Fibroblast of skin of scalp (primary cell): ENCODE data around the gene COL23A1.
"Not testable (repeated sequence)": the region's sequence is repeated elsewhere in the genome, so short reads cannot be mapped to it uniquely, and the experiment has no call there.

Experiments used
- DNase-seq: peaks from one replicate; pipeline ENCODE4 v3.0.0-alpha.2; 2013

The COL23A1 gene

DNA sequence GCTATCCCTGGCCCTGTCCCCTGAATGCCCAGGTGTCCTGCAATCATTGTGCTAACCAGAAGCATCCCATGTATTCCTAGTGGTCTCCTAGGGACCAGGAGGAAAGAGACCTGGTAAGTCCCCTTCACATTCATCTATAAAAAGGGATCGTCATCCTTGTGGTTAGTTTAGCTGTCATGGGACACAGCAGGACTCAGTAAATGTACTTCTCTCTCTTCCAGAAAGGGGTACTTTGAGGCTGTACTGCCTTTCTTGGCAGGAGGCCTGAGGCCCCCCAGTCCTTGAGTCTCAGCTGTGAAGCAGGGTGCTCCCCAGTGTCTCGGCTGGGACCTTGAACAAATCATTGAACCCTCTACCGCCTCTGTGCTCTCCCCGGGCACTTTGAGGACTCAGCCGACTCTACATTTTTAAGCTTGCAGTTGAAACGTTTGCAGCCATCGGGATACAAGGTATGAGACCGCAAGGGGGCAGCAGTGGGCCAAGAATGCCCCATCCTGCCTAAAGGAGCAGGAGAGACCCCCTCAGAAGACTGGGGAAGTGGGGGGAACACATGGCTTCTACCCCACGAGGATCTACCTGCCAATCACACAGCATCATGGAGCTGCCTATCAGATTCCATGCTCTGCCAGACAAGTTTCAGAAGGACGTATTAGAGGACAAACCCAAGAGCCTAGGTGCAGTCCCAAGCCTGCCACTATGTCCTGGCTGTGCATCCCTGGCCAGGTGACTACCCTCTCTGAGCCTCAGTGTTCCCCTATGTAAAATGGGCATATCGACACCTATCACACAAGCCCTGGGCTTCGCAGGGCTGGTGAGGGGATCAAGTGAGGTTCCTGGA, 355.2 kb downstream of the COL23A1 start:
- DNase-seq, result peak; percentile 63

DNA sequence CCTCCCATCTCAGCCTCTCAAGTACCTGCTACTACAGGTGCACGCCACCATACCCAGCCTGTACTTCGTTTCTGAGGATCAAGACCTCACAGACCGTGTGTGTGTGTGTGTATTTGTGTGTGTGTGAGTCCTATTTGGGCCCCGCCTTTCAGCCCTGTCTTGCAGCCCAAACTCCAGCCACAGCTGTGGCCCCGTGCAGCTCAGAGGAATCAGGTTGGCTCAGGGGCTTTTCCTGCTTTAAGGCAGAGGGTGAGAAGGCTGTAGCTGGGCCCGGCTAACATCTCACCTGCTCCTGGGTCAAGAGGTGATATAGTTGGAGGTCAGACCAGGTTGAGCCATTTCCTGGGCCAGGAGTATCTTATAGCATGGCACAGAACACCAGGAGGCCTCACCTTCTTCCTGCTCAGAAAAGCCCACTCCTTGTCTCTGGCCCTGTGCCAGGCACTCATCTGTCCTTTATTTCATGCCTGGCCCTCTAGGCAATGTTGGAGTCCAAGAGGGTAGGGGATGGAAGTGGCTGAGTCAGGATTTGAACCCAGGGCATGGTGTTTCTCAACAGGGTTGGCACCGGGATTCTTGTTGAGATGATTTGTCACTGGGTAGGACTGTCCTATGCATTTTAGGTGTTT, 356.0 kb downstream of the COL23A1 start:
- DNase-seq, result no peak

DNA sequence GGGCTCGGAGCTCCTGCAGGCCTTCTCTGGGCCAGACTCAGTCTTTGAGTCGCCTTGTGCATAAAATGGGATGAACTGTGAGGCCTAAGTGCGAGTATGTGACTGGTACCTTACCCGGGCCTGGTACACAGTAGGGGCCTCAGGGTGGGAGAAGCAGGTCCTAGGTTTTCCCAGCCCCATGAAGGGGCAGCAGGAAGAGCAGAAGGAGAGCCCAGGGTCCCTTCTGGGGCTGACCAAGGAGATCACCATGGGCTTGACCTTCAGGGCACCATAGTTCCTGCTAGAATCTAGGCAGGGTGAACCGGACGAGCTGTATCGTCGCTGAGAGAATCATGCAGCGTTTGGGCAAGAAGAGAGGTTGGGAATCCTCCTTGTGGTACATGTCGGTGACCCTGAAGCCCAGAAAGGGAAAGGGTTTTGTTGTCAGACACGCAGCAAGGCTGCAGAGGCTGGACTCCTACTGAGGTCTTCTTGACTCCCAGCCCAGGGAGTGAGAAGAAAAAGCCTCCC, 357.2 kb downstream of the COL23A1 start:
- DNase-seq, result no peak

DNA sequence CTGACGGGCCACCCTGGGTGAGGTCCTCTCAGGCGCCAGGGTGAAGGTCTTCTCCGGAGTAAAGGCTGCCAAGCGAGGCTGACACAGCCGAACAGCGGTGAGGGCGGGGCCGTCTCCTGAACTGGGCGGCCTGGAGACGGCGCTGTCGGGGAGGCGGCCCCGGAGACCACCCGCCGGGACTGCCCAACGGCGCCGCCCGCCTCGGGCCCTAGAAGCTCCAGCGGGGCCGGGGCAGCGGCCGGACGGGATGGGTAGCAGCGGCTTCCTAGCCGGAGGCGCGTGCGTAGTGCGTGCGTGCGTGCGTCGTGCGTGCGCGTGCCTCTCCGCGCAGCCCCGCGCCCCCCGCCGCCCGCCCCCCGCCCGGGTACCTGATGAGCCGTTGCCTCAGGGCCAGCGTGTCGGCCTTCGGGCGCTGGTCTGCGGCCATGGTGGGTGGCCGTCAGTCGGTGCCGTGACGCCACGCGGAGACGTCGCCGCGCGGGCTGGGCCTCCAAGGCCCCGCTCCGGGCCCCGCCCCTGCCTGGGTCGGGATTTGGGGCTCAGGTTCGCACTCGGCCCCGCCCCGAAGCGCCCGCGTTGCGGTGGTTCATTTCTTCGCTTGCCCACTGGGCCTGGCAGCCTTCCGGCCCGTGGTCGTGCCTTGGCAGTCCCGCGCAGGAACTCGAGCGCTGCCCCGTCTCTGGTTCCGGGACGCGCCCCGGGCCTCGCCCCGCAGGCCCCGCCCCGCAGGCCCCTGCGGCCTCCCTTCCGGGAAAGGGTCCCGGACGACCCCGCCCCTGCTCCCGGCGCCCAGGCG, 357.9 kb downstream of the COL23A1 start, which contains the start of gene PHYKPL:
PHYKPL (minus strand) TSS at position 679 of the 796 bp plus-strand sequence; CDS start at position 427, 252 bp downstream.
- DNase-seq, result peak; percentile 73

DNA sequence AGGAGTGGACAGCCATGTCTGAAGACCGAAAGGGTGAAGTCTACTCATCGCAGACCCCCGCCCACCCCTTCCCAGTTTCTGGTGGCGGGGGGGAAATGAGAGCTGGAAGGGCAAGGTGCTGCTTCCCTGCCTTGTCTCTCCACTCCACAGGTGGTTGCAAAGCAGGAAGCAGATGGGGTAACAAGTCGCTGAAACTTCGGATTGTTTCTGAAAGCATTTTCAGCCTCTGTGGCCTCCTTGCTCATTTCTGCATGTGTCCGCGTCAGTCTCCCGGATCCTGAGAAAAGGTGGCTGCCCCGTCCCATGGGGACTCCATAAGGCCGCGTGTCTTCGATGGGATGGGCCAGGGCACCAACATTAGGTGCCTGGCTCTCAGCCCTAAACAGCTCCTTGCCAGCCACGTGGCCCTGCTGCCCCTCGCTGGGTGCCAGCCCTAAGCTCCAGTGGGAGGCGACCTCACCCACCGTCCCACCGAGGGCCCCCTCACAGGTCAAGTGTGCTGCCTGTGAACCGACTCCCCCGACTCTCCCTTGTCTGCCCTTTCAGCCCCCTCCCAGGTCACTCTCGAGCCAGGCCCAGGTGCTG, 358.6 kb downstream of the COL23A1 start:
- no peak for DNase-seq

DNA sequence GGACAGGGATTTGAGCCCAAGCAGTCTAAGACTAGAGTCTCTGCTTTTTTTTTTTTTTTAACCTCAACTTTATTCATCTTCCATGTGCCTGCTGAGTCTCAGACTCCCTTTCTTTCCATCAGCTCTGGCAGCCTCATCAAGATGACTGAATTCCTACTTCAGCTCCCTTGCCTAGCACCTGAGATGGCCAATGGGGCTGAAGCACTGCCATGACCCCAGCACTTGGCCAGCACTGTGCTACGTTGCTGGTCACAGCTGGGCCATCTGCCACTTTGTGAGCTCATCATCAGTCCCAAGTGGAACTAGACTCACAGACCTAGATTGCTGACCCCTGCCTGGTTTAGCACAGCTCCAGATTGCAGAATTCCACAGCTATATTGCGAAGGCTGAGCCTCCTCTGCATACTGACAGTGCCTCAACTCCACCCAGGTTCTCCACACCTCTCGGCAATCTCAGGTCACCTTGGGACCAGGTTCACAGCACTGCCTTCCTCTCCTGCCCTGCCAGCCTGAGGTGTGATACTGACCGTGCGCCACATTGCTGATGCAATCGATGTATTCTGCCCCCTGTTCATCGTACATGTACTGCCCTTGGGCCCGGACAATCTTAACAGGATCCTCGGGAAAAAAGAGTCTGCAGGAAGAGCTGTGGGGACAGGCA, 359.2 kb downstream of the COL23A1 start:
- no peak for DNase-seq

DNA sequence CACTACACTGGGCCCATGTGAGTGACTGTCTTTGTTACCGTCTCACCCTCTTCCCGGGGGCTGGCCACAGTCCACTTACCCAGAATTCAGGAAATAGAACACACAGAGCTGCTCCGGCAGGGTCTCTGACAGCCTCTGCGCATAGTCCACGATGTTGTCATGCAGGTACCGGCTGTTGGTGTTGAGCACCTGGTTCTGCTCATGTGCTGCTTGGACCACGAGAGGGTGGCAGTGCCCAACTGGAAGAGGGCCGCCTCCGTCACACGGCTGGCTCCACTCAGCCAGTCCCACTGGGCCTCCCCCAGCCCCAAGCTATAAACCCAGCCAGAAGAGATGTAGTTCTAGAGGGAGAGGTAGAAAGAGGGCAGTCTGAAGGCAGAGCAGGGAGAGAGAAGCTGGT, 360.3 kb downstream of the COL23A1 start:
- DNase-seq, result no peak

DNA sequence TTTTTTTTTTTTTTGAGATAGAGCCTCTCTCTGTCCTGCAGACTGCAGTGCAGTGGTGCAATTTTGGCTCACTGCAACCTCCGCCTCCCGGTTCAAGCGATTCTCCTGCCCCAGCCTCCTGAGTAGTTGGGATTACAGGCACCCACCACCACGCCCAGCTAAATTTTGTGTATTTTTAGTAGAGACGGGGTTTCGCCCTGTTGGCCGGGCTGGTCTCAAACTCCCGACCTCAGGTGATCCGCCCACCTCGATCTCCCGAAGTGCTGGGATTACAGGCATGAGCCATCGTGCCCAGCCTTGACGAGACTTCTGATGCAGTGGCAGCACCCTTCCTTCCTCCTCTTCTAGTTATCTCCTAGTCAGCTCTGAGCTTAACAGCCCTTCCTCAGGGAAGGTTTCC, 361.1 kb downstream of the COL23A1 start:
- DNase-seq, result not testable (repeated sequence)

DNA sequence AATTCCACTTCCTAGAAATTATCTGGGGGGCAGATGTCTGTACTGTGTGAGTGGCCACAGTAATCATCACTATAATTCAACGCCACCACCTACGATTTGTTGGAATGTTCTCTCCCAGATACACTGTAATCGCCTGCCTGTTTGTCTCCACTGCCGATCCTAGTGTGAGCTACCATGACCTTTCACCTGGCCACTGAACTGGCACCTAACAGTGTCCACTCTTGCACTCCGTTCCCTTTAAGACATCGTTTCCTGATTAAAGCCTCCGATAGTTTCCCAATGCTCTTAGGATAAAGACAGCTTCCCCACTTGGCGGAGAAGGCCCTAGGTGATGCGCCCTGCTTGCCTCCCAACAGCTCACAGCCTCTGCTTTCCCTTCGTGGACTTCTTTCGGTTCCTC, 361.6 kb downstream of the COL23A1 start:
- DNase-seq, result no peak

DNA sequence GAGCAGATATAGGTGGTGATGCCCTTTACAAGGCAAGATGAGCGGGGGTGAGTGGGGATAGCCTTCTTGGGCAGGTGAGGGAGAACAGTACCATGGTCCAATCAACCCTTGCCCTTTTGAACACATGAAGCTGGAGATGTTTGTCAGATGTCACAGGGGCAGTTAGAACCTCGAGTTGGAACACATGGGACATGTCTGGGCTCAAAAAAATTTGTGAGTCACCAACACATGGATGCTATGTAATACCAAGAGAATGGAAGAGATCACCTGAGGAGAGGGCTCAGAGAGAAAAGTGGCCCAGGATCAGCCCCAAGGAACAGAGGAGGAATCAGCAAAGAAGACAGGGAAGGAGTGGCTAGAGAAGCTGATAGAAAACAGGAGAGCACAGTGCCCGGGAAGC, 362.3 kb downstream of the COL23A1 start:
- no peak for DNase-seq

DNA sequence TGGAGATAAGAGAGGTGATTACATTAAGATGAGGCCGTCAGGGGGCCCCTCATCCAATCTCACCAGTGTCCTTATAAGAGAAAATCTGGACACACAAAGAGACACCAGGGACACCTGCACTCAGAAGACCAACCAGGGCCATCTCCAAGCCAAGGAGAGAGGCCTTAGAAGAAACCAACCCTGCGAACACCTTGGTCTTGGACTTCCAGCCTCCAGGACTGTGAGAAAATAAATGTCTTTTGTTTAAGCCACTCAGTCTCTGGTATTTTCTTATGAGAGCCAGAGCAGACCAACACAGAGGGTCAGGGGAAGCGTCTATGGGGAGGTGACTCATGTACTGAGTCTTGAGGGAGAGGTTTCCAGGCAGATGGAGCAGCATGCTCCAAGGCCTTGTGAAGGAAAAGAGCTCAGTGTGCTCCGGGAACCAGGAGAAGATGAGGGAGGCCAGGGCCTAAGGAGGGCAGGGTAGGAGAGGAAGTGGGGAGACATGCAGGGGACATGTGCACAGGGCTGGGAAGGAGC, 363.0 kb downstream of the COL23A1 start:
- DNase-seq, result no peak

DNA sequence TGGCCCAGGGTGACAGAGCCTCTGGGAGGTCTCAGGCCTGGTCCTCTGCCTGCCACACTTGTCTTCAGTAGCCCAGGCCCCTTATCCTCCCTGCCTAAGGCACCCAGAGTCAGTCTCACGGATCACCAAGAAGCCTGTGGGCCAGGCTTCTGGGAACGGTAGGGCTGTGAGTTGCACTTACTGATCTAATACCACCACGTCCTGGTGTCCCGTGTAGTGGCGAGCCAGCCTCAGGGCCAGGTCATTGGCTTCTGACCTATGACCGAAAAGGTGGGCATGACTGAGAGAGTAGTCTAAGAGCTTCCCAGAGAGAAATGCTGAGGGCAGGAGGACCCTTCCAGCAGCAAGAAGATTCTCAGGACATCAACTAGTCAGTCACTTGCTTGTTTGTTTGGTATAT, 365.0 kb downstream of the COL23A1 start:
- DNase-seq, result no peak

DNA sequence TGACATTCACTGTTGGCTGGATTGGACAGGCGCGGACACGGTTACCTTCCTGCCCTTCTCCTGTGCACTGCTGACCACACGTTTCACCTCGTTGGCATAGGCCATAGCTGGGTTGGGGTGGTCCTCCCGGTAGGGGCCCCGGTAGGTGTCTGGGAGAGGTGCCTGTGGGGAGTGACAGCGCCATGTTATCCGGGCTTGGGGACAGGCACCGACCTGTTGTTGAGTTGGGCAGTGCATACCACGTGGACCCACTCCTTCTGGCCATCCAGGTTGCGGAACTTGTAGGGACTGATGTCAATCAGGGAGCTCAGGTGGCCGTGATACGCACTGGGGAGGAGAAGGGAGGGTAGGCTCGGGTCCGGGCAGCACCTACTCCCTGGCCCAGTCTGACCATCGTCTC, 365.8 kb downstream of the COL23A1 start:
- no peak for DNase-seq

DNA sequence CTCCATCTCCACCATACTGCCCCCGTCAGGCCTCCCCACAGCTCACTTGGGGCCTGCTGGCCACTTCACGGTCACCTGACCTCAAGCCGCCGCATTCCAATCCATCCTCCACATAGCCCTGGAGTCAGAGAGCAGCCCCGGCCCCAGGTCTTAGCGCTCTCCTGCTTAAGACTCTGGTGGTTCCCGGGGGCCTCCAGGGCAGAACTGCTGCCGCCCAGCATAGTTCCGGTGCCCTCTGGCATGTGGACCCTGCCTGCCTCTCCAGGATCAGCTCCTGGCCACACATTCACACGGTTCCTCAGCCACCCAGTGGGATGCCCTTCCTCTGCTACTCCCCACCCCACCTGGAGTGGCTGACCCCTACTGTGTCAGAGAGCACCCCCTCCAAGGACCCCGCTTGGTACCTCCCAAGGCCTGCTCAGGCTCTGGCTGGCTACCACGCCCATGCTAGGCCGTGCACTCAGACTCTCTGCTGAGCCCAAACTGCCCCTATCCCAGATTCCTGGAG, 366.3 kb downstream of the COL23A1 start:
- no peak for DNase-seq

DNA sequence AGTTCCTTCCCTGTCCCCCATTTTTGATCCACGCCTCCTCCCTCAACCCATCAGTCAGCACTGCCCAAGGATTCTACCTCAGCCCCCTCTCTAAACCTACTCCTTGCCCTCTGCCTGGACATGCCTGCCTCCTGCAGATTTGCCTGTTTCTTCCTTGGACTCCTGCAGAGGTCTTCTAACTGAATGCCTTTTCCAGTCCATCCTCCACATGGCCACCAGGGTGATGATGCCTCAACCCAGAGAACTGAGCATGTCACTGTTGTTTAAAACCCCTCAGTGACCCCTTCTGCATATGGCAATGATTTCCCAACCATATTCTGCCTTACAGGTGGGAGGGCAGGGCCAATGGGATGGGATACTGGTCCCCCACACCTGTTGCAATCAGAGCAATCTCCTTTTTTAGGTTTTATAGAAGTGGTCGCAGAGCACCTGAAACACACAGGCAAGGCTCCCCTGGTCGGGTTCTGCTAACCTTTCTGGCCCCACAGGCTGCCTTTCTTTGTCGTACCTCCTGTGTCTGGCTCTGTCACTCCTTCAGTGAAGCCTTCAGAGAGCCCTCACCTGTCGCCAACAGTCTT, 366.9 kb downstream of the COL23A1 start:
- no peak for DNase-seq

DNA sequence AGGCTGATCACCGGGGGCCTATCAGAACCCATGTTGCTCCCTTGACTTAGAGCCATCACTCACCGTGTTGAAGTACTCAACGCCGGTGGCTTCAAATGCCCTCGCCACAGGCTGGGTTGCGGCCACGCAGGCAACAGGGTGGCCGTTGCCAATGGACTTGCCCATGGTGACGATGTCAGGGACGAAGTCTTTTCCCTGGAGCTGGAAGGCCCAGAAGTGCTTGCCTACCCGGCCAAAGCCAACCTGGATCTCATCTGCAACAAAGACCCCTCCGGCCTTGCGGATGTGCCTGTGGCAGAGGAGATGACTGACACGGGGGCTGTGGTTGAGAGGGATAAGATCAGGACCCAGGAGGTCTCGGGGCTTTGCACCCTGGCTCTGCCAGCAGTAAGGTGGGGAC, 367.9 kb downstream of the COL23A1 start:
- DNase-seq, result no peak

DNA sequence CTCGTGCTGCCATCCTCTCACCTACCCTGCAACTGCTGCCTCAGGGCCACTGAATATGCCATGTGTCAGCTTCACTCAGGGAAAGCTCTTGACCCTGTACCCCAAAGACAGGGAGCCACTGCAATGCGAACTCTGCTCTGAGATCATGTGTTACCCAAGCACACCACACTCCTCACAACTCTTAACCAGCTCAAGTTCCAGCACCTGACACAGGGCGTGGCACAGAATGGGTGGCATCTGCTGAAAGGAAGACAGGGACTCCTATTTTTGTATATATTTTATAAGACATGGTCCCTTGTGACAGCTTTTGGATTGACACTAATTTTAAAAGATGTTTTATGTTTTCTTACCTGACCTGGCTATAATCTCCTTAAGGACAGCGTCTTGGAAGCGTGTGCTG, 368.3 kb downstream of the COL23A1 start:
- no peak for DNase-seq

DNA sequence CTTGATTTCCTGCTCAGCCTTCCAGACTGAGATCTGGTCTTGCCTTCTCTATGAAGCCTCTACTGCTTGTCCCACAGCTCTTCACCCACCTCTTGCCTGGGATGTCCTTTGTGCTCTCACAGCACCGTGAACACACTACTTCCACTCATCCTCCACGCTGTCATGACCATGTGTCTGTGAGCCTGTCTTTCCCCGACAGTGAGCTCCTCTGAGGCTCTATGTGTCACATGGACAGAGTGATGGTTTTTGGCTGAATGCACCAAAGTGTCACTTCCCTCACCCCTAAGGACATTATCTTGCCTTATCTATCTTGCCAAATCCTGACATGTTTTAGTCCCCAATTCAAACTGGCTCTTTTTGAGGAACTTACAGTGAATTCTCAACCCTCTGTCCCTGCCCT, 368.9 kb downstream of the COL23A1 start:
- no peak for DNase-seq

DNA sequence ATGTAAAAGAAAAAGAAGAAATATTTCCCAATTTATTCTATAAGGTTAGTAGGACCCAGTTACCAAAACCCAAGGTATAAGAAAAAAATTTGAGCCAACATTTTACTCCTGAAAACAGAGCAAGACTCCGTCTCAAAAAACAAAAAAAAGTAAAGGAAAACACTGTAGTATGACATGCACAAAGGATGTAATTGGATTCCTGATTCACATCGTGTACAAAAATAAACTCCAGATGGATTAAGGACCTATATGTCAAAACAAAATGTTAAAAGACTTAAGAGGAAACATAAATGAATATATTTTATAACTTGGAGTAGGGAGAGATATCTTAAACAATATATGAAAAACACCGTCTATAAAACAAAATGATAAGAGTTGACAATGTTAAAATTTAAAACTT, 371.4 kb downstream of the COL23A1 start:
- DNase-seq, result no peak

DNA sequence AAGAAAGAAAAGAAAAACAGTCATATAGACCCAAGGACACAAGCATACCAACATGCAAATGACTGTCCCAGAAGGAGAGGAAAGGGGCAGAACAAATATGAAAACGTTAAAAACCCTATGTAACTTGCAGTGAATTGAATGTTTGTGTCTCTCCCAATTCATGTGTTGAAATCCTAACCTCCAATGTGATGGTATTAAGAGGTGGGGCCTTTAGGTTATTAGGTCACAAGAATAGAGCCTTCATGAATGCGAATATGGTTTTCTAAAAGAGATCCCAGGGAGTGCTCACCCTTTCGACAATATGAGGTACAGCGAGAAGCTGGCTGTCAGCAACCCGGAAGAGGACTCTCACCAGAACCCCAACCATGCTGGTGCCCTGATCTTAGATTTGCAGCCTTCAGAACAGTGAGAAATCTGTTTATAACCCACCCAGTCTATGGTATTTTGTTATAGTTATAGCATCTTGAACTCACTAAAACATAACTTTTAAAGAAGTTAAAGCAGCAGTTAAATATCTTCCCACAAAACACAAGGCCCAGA, 371.9 kb downstream of the COL23A1 start:
- DNase-seq, result no peak

DNA sequence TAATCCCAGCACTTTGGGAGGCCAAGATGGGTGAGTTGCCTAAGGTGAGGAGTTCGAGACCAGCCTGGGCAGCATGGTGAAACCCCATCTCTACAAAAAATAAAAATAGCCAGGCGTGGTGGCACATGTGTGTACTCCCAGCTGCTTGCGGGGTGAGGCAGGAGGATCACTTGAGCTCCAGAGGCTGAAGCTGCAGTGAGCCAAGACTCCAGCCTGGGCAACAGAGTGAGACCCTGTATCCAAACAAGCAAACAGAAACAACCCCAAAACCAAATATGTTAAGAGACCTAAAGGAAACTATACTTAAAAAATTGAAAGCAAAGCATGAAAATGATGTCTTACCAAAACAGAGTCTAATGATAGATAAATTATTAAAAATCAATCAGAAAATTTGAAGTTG, 373.4 kb downstream of the COL23A1 start:
- no peak for DNase-seq
